Activated CD8-positive, alpha-beta memory T cell treated with anti-CD3 and anti-CD28 coated beads for 1 hour (primary cell): ENCODE measurements around the gene DTL.

ENCODE experiments used
- DNase-seq, 2 donors: peaks; one replicate each; pipeline ENCODE4 v3.0.0-alpha.2; 2020; ENCODE audit warnings: low read depth in 1 of 2; ENCODE audit errors: extremely low read depth in 1 of 2

DTL gene

DNA sequence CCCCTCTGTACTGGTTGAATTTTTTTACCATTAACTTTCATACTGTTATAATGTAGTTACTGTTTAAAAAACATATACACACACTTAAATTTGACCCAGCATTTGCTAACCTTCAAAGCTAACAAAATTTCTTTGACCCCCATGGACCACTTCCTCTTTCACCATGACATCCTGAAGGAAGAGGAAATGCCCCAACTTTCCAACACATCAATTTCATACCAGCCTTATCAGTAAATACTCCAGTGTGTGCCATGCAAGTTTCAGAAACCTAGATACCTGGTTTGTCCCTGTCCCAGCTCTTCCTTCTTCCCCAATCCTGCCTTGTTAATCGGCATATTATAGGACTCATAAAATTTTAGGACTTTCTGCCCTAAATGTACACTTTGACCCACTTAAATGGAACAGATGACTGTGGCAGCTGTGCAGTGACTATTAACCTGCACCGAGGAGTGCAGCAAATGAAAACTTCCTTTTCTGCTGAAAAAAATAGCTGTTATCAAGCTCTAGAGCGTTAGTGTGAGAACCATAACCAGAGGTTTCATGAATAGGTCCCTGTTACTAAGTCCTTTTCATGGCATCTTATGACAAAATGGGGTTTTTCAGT is 54.1 kb downstream of the DTL start:
- DNase-seq: no peak

DNA sequence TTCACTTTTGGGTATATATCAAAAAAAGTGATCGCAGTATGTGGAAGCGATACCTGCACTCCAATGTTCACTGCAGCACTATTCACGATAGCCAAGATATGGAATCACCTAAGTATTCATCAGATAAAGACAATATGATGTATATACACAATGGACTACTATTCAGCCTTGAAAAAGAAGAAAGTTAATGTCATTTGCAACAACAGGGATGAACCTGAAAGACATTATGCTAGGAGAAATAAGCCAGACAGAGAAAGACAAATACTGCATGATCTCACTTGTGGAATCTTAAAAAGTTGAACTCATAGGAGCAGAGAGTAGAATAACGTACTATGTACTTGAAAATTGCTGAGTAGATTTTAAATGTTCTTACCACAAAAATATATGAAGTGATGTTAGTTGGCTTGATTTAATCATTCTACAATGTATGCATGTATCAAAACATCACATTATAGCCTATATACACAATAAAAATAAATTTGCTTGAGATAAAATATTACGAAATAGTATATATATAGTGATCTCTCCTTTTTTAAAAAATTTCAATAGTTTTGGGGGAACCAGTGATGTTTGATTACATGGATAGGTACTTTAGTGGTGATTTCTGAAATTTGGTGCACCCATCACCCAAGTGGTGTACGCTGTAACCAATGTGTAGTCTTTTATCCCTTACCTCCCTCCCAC is 56.0 kb downstream of the DTL start:
- DNase-seq: no peak

DNA sequence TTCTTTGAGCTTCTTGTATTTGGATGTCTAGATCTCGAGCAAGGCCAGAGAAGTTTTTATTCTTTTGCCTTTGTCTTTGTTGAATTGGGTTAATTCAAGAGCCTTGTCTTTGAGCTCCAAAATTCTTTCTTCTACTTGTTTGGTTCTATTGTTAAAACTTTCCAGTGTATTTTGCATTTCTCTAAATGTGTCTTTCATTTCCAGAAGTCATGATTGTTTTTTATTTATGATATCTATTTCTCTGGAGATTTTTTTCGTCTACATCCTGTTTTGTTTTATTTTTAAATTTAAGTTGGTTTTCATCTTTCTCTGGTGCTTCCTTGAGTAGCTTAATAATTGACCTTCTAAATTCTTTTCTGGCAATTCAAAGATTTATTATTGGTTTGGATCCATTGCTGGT is 61.8 kb downstream of the DTL start:
- DNase-seq: no peak

DNA sequence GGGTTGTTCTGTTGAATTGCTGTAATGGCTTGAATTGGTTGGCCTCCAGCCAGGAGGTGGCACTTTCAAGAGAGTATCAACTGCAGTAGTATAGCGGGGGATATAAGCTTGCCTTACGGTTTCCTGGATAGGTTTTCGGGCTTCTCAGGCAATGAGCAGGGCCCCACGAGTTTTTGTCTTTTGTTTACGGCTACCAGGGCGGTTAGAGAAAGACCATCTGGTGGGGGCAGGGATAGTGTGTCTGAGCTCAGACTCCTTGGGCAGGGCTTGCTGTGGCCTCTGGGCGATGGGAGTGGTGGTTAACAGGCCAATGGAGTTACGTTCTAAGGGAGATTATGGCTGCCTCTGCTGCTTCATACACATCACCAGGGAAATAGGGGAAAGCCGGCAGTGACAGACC is 62.8 kb downstream of the DTL start:
- DNase-seq: no peak

DNA sequence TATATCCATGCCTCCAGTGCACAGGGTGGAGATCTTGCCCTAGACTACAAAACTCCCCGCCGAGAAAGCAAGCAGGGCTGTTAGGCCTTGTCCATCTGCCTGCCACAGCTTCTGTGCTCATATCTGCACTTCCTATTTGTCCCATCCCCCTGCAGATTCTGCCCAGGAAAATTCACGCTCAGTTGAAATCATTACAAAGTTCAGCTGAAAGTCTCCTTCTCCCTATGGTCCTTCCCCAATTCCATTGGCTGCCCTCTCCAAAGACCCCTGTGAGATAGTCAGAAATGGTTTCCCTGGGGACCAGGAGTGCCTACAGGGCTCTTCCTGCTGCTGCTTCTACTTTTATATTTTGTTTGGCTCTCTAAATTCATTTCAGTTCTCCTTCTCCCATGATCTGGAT is 63.2 kb downstream of the DTL start:
- no peak for DNase-seq

DNA sequence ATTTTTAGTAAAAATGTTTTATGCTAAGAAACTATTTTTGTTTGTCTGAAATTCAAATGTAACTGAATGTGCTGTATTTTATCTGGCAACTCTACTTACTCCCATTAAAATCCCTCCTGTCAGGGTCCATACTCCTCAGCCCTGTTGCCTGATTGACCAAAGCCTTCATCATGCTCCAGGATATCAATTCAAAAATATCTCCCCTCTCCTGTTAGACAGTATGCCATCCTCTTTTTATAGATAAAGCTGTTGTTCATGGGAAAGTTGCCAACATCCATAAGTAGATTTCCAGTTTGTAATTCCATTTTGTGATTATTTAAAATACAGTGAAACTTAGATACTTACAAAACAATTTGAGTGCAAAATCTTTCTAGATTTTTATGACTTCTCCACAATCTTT is 65.7 kb downstream of the DTL start:
- DNase-seq: no peak

DNA sequence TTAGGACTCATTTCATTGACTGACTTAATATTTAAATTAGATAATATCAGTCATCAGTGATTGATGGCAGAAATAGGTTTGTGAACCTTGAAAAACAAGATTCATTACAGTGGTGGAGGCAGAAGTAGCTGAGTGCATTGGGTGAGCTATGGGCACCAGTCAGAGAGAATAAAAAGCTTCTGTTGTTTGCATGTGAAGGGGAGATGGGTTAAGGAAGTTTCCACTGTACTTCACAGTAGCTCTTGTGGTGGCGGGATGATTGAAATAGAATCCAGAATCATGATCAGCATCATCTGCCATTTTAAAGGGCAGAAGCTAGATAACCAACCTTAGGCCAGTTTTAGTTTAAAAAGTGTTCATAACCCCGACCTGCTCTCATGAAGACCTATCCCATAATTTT is 66.2 kb downstream of the DTL start:
- no peak for DNase-seq

DNA sequence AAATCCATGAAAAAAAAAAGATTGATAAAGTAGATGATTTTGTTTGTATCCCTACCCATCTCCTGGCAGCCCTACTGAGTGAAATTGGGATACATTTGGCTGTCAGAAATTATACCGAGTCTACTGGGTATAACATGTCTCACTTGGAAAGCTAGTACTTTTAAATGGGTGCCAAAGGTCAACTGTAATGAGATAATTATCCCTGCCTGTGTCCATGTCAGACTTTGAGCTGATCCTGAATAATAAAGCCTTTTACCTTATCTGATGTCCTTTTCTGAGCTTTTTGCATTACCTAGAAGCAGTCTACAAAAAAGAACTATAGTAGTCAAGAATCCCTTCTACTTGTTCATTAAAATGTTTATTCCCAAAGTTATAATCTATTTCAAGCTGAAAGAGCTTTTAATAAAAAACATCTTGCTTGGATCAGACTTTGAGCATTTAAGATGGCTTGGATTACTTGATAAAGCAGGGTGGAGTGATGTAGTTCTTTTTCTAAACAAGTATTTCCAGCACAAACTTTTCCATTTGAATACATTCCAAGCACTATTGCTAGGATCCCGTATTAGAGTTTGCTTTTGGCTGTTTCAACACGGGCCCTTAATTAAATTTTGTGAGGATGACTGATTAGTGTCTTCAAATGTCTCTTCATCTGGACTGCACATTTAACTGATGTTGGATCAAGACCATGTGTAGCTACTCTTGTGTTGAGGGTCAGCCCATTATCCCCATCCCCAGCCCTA is 69.2 kb downstream of the DTL start:
- DNase-seq: no peak

DNA sequence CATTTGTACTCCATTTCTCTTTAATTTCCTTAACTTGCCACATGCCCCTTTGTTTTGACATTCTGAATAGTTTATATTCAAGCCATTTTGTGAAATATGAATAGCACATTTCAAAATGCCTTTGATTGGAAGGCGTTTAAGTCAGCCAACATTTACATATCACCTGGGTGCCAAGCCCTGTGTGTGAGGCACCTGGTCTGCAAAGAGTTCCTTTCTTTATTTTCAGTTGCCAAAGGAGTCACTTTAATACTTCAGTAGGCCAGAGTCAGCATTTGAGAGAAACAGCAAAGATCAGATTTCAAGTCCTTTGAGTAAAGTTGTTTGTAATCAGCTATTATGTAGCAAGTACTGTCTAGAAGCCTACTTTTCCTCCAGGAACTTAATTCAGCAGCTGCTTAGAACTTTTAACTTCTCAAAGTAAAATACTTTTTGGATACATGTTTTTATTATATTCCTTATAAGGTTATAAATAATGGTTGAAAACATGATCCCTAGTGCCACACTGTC is 70.8 kb downstream of the DTL start:
- DNase-seq: no peak

DNA sequence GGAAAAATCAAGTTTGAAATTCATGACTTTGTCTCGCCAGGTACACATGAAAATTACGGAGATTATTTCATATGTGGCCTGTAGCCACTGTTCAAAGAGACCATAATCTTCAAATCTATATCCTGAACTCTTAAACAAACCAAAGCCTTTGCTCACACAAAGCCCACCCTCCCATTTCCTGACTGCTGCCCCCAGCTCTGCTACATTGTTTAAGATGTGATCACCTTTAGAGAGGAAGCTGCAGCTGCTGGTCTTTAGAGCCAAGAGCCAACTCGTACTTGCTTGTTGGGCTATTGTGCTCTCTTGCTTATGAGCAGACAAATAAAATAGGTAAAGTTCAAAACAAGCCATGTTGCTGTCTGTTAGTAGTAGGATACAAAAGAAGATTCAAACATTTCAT is 71.9 kb downstream of the DTL start:
- no peak for DNase-seq

DNA sequence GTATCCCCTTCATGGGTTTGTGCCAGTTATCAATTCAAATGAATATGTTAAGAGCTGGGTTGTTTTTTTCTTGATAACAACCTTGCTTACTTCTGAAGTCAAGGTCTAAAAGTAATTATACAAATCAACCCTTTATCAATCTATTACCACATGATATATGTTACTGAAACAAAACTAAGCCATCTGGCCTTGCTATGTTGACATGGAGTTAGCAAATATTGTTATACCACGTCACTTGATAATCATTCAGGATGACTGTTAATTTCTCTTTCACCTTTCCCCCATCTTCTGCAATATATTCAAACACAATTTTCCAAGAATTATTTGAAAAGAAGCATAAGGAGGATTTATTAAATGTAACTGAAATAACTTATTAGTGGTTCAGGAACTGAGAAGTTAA is 72.6 kb downstream of the DTL start:
- no peak for DNase-seq

DNA sequence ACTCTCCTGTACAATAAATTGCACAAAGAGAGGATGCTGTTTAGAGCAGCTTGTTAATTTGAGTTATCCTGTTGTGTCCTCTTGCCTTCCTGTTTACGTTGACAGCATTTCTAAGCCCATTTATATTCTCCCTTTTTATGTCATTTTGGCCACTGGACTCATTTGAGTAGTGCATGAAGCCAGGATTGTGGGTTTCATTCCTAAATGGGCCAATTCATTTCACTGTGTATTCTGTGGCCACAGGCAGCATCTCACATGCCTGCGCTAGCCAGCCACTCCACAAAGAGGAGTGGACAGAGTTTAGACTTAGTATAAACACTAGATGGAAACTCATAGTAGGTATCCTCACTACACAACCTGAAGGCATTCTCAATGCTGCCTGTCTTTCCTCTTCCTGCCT is 73.4 kb downstream of the DTL start:
- no peak for DNase-seq

DNA sequence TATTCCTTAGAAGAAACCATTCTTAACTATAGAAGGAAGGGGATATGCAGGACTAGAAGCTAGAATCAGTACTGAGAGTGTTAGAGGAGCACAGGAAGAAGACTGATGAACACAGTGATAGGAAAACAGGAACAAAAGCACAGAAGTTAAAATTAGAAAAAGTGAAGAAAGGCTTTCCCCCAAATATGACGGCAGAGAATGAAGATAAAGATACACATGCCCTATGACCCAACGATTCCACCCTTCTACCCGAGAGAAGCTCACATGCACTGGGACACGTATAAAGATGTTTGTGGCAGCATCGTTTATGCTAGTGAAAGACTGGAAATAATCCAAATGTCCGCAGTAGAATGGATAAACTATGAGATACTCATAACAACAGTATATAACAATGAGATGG is 74.2 kb downstream of the DTL start:
- DNase-seq: no peak

DNA sequence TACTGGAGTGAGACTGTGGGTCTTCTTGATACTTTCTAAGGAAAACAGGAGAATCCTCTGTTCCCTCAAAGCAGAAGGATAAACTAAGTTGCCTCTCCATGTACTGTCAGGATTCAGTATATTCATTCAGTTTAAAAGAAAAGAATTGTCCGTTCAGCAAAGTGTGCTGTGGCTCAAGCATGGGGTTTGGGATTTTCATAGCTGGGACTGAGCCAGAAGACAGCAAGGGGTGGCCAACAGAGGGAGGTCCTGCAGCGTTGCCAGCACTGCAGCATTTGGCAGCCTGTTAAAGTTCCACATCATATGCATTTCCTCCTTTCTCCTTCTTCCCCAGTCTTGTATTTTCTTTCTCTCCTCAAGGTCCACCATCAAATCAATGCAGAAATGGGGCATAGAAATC is 75.1 kb downstream of the DTL start:
- DNase-seq: no peak

DNA sequence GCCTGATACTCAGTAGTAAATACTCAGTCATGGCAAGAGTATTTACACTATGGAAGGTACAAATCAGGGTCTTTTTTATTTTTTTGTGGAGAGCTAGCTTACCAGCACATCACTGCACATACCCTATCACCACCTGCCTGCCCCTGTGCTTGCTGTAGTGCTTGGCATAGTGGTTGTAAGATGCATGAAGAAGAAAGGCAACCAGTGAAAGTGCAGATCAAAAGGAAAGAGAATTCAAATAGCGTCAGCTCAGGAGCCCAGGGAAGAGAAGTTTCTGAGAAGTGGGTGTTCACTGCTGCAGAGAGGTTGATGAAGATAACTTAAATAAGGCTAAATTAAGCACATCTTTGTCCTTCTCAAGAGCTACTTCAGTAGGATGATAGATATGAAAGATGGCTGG is 76.0 kb downstream of the DTL start:
- DNase-seq: no peak

DNA sequence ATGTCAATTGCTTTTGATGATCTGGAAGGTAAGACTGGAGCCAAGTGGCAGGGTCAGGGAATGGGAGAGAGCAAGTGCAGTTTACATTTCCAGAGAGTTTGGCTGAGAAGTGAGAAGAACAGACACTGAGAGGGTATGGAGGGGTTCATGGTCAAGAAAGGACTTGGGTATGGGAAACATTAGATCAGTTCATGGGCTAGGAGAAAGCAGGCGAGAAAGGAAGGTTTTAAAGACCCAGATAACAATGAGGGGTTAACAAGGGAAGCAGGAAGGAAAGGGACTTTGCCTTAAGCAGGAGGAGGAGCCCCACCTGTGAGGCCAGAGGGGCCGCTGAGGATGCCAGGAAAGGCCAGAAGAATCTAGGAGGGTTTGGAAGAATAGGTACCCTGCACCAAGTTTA is 78.2 kb downstream of the DTL start:
- DNase-seq: no peak

DNA sequence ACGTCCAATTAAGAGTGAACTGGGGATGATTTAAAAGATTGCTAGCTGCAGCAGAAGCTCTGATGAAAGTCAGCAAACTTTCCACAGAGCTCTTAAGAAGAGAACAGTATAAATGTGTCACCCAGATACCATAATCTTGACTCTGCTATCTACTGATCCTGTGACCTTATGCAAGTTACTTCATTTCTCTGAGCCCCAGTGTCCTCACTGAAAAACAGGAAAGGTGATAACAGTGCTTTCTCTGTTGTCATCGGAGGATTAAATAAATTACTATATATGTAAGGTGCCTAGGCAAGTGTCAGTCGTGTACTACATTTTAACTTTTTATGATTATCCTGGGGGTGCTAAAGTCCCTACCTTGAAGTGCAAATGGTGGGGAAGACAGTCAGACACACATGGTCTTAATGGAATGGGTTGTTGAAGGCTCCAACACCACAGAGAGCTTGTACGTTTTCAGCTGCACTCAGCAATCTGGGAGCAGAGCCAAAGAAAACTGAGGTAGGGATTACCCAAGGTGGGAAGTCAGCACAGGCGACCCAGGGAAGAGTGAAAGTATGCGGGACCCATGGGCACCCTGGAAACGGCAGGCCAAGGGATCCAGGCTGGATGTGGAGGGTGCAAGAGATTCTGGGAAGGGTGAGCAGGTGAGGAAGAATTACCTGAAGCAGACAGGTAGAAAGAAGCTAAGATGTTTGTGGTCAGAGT is 82.8 kb downstream of the DTL start:
- DNase-seq: no peak

DNA sequence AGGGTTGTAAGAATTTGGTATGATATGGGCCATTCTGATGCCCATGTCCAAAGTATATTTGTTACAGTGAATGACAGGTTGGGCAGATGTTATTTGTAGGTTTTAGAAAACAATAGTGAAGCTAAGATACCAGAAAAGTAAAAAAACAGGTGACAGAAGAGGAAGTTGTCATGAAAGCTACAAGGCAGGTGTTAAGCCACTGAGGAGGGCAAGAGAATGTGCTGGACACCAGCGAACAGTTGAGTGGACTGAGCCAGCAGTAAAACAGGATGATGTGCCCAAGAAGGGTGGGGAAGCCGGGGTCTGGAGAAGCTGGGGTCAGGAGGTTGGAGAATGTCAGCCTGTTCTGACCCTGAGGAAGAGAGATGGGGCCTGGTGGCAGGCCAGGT is 83.3 kb downstream of the DTL start:
- no peak for DNase-seq

DNA sequence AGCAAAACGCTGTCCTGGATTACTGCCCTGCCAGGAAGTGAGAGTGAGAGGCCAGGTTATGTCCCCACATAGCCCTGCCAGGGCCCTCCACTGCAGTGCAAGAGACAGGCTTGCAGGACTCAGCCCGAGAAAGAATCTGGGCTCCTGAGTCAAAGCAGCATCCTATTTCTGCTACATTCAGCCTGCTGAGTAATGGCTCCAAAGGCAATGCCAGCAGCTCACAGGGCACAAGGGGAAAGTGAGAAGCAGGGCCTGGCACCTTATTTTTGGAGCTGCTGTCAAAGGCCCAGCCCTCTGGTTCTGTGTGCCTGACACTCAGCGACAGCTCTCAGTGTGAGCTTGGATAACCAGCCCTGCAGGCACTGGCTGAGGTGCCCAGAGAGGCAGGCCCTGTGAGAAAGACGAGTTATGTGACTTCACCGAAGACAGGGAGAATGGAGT is 83.9 kb downstream of the DTL start:
- DNase-seq: no peak

DNA sequence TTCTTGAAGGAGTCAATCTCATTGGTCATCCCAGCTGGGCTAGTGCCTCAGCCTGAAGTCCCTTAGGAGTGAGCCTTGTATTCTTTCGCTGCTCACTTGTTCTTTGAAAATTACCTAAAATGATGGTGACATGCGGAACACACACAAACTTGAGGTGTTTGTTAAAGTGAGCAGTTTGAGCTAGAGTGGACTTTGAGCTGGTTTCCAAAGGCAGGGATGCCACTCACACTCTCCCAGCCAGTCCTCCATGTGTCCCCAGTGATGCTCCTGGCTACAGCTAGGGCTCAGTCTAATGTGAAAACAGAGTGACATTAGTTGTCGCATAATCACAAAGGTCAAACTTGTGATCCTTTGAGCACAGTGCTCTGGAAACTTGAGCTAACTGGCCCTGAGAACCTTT is 84.3 kb downstream of the DTL start:
- no peak for DNase-seq

DNA sequence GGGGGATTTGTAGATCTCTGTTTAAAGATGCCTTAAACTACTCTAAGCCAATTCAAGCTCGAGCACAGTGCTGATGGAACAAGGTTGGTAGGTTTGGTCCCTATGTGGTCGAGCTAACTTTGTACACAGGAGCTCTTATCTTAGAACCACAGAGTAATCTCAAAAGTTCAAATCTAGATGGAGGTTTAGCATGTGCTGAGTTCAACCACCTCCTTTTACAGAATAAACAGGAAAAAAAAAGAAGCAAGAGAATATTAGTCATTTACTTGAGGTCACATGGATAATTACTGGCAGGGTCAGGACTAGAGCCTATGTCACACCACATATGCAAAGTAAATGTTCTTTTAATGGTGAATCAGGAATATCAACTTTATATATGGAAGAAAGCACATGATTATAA is 86.2 kb downstream of the DTL start:
- DNase-seq: no peak
